ENCODE results near the gene MYL3.

- TF ChIP-seq, protein P1, sequence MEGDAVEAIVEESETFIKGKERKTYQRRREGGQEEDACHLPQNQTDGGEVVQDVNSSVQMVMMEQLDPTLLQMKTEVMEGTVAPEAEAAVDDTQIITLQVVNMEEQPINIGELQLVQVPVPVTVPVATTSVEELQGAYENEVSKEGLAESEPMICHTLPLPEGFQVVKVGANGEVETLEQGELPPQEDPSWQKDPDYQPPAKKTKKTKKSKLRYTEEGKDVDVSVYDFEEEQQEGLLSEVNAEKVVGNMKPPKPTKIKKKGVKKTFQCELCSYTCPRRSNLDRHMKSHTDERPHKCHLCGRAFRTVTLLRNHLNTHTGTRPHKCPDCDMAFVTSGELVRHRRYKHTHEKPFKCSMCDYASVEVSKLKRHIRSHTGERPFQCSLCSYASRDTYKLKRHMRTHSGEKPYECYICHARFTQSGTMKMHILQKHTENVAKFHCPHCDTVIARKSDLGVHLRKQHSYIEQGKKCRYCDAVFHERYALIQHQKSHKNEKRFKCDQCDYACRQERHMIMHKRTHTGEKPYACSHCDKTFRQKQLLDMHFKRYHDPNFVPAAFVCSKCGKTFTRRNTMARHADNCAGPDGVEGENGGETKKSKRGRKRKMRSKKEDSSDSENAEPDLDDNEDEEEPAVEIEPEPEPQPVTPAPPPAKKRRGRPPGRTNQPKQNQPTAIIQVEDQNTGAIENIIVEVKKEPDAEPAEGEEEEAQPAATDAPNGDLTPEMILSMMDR (IDR thresholded peaks at IDR 0.05), result no peak
- TF ChIP-seq POLR2A (IDR thresholded peaks at IDR 0.05), result no peak
- no peak for TF ChIP-seq EP300 (IDR thresholded peaks at IDR 0.05)
Measured at GRCh38 chr3:46846624-46847542, 16.4 kb downstream of the MYL3 start.
